ENCODE measurements around the gene UXS1. TPM values are rescaled to one million over a fixed set of nuclear protein-coding genes. Genes with fewer than 3 reads are reported as not detected.
A peak's percentile ranks its signal among the peaks of the same experiment; 100 is the strongest.

UXS1 gene
- total RNA-seq, 1 donor from 2014 or later, result 60.7 TPM

GRCh38 chr2:106104332-106105062 is 89.6 kb downstream of the UXS1 start:
- Mint-ChIP-seq H3K27ac (no peak overlapping the region), H3K9me3 (ENCODE audit: low read depth) (no peaks in the 10 kb centered on the region), H3K4me3 (ENCODE audit: low read depth) (no peak overlapping the region), H3K4me1 (ENCODE audit: low read depth) (no peaks in the 10 kb centered on the region), H3K27me3 (no peaks in the 10 kb centered on the region), H3K36me3 (ENCODE audit: insufficient read depth) (peaks cover 11% of the 10 kb centered on the region)
- peak; percentile 48 for DNase-seq (ENCODE audit: low spot score, unreplicated experiment)
- peak; percentile 98 for TF ChIP-seq CTCF (IDR thresholded peaks at IDR 0.05; ENCODE audit: unreplicated experiment)

GRCh38 chr2:106099691-106100090 is 94.4 kb downstream of the UXS1 start:
- H3K27me3 Mint-ChIP-seq, result no peaks in the 10 kb centered on the region
- no peak for TF ChIP-seq CTCF (IDR thresholded peaks at IDR 0.05; ENCODE audit: unreplicated experiment)
- no peak for DNase-seq (ENCODE audit: low spot score, unreplicated experiment)
- H3K4me1 Mint-ChIP-seq (ENCODE audit: low read depth), result no peaks in the 10 kb centered on the region
- no peaks in the 10 kb centered on the region for H3K9me3 Mint-ChIP-seq (ENCODE audit: low read depth)
- H3K4me3 Mint-ChIP-seq (ENCODE audit: low read depth), result no peak overlapping the region
- no peak overlapping the region for H3K27ac Mint-ChIP-seq
- H3K36me3 Mint-ChIP-seq (ENCODE audit: insufficient read depth), result peaks cover 17% of the 10 kb centered on the region

- Mint-ChIP-seq H3K4me1 (ENCODE audit: low read depth) (no peaks in the 10 kb centered on the region), H3K27ac (no peak overlapping the region), H3K9me3 (ENCODE audit: low read depth) (no peaks in the 10 kb centered on the region), H3K27me3 (no peaks in the 10 kb centered on the region), H3K36me3 (ENCODE audit: insufficient read depth) (peaks cover 18% of the 10 kb centered on the region), H3K4me3 (ENCODE audit: low read depth) (no peak overlapping the region)
- no peak for TF ChIP-seq CTCF (IDR thresholded peaks at IDR 0.05; ENCODE audit: unreplicated experiment)
- DNase-seq (ENCODE audit: low spot score, unreplicated experiment), result no peak
These were observed 95.4 kb downstream of the UXS1 start for GRCh38 chr2:106098664-106099063.

GRCh38 chr2:106098081-106098480 is 96.0 kb downstream of the UXS1 start:
- no peaks in the 10 kb centered on the region for H3K9me3 Mint-ChIP-seq (ENCODE audit: low read depth)
- H3K4me1 Mint-ChIP-seq (ENCODE audit: low read depth), result no peaks in the 10 kb centered on the region
- H3K36me3 Mint-ChIP-seq (ENCODE audit: insufficient read depth), result peaks cover 21% of the 10 kb centered on the region
- TF ChIP-seq CTCF (IDR thresholded peaks at IDR 0.05; ENCODE audit: unreplicated experiment), result peak; percentile 58
- no peak overlapping the region for H3K27ac Mint-ChIP-seq
- H3K4me3 Mint-ChIP-seq (ENCODE audit: low read depth), result no peak overlapping the region
- DNase-seq (ENCODE audit: low spot score, unreplicated experiment), result no peak
- no peaks in the 10 kb centered on the region for H3K27me3 Mint-ChIP-seq

- Mint-ChIP-seq H3K9me3 (ENCODE audit: low read depth) (no peaks in the 10 kb centered on the region), H3K27ac (no peak overlapping the region), H3K27me3 (no peaks in the 10 kb centered on the region), H3K4me1 (ENCODE audit: low read depth) (no peaks in the 10 kb centered on the region), H3K36me3 (ENCODE audit: insufficient read depth) (peaks cover 19% of the 10 kb centered on the region), H3K4me3 (ENCODE audit: low read depth) (no peak overlapping the region)
- TF ChIP-seq CTCF (IDR thresholded peaks at IDR 0.05; ENCODE audit: unreplicated experiment), result no peak
- no peak for DNase-seq (ENCODE audit: low spot score, unreplicated experiment)
These were observed 96.8 kb downstream of the UXS1 start for GRCh38 chr2:106097038-106098000.

All from progenitor cell of endocrine pancreas (in vitro differentiated cells).